Gastrocnemius medialis (tissue), 4 donors: ENCODE data around the gene ABCC4.

Experiments
- CTCF ChIP-seq, 5 experiments: fragments of 450-650 bp in 3 of 5; fragments of 200-600 bp in 2 of 5; sonication (generic) in 2 of 5; IDR thresholded peaks in 4 of 5; conservative IDR thresholded peaks in 1 of 5; 1 replicate in 4 of 5; 2 replicates in 1 of 5; pipeline ENCODE4 v1.5.1; 2016 to 2019; ENCODE audit warnings: antibody characterized with exemption in 5 of 5, mild to moderate bottlenecking in 3 of 5, moderate library complexity in 3 of 5
- POLR2A ChIP-seq, 2 donors: fragments of 450-650 bp; IDR thresholded peaks; one replicate each; pipeline ENCODE4 v1.6.1; 2017; ENCODE audit warnings: antibody characterized with exemption in 2 of 2, mild to moderate bottlenecking in 2 of 2, moderate library complexity in 2 of 2

GRCh38 chr13:95019886-95020285, 281.4 kb downstream of the ABCC4 start:
- no peak for TF ChIP-seq CTCF (IDR thresholded peaks at IDR 0.05 in 4 of 5, conservative IDR thresholded peaks at IDR 0.05 in 1 of 5)
- TF ChIP-seq POLR2A (IDR thresholded peaks at IDR 0.05) = no peak
